ENCODE data around the gene ACVR1.

- no peak for TF ChIP-seq CTCF (IDR thresholded peaks at IDR 0.05; ENCODE audit: borderline replicate concordance, extremely low read depth, low read length, poor library complexity, severe bottlenecking)
- no peak for TF ChIP-seq EZH2 (IDR thresholded peaks at IDR 0.05; ENCODE audit: borderline replicate concordance, low read depth, low read length, severe bottlenecking)
Measured at GRCh38 chr2:157809212-157809611, 66.9 kb downstream of the ACVR1 start.
